Suppressor macrophage (primary cell): ENCODE measurements around the gene GPR160.

Experiments
- DNase-seq, 4 experiments: peaks; one replicate each; pipeline ENCODE4 v3.0.0-alpha.2; 2020 to 2022

Gene GPR160

DNA sequence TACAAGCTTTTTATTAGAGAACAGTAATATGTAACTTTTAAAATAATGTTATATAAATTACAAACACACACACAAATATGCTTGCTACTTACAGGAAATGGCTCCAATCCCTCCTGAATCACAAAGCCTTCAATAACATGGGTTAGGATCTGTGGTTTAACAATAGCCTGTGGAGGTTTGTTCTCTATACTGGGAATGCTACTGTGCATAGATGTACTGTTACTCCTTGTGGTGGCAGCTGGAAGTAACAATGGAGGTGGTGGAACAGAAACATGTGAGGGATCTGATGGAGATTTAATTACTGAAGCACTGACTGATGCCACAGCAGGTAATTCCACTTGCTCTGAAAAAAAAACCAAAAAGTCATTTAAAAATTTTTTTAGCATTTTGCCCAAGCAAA lies 79.3 kb downstream of the GPR160 start:
- peak in 2 of 4 experiments; percentile 2 to 20 for DNase-seq

DNA sequence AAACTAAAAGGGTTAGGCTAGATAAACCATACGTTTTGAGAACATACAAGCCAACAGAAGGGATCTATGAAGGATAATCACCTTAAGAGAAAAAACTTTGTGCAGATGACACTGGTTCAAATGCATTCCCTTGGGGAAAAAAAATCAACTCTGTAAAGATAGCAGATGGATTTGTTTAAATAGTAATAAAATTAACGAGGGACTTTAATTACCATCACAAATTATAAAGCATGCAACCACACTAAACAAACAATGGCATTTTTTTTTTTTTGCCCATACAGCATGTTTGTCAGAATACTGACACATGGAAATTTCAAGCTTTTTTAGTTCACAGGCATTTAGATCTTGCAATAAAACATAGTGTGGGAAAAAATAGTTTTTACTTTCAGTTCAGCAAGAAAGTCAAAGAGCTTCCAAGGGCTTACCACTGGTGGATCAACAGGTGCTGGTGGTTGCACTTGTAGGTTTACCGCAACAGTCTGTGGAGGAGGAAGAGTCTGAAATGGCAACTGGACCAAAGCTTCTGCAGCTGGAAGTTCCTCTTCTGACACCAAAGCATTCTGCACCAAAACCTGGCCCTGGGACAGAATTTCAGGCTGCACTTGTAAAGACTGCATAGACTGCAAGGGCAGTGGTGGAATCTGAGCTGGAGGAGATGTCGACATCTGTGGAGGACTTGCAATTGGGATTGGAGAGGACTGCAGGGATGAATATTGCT lies 90.6 kb downstream of the GPR160 start:
- DNase-seq = peak; percentile 3 to 27 (median 21)

DNA sequence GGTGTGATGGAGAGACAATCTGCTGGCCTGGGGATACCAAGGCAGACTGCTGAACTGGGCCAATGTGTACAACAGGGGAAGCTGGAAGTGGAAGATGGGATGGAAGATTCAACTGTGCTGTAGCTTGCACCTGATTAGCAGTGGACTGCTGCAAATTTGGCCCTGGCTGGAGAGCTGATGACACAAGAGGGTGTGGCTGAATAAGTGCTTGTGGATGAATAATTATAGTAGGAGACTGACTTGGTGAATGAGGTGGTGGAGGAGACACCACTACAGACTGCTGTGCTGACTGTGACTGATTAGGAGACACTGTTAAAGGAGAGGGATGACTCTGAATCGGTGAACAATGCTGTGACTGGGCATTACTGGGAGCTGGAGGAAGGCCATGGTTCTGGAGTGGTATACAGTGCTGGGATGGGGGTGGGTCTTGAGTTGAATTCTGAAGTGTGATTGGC lies 91.2 kb downstream of the GPR160 start:
- peak in 1 of 4 experiments; percentile 4 for DNase-seq

DNA sequence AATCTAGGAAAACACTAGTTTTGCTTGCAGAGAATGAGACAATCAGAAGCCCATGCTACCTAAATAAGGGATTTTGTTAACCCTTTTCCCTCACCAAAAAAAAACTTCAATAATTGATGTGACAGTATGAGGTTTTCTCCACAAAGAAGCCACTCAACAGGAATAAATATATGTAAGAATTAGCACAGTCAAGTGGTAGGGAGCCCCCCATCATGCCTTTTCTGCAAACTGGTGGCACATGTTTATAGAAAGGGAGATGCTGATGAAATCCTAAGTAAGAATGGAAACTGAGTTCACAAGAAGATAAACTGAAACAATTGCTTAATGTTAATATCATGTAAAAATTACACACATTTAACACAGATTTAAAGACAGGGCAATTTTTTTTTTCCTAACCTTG lies 92.7 kb downstream of the GPR160 start:
- no peak for DNase-seq

- peak; percentile 9 to 55 (median 32) for DNase-seq
Observed at GRCh38 chr3:170132335-170132734, 94.5 kb downstream of the GPR160 start.
